ENCODE data around the gene EXOC6. TPM values are rescaled to one million over a fixed set of nuclear protein-coding genes. Genes with fewer than 3 reads are reported as not detected.

EXOC6 gene
- total RNA-seq, 1 donor from 2014 or later, result 25.6 TPM

DNA sequence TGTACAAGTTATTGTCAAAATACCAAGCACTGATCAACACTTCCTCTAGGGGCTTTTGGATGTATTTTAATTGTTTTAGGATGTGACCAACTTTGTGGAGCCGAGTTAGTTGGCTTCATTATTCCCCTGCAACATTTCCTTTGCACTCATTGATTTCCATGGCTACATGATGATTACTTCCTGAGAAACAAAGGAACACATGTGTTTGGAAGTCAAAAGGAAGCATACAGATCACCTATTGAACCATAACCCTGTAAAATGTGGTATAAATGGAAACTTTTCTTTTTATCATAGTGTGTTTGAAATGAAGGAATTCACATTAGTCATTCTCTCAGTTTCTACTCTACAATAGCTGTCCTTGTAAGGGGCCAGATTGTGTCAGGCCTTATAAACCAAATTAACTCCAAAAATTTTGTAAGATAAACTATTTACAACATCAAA, 32.2 kb upstream of the EXOC6 start:
- no peak overlapping the region for H3K9ac ChIP-seq
- H3K27me3 ChIP-seq, result no peaks in the 10 kb centered on the region
- no peaks in the 10 kb centered on the region for H3K9me3 Mint-ChIP-seq
- no peak overlapping the region for H3K4me3 Mint-ChIP-seq
- no peak for DNase-seq (ENCODE audit: low spot score)
- no peaks in the 10 kb centered on the region for H3K9me3 ChIP-seq (ENCODE audit: low read depth)
- peaks cover 30% of the 10 kb centered on the region for H3K4me1 ChIP-seq
- peaks cover 15% of the 10 kb centered on the region for H3K4me1 Mint-ChIP-seq
- no peak overlapping the region for H3K4me3 ChIP-seq
- TF ChIP-seq EZH2 (IDR thresholded peaks at IDR 0.05) (no peak), EZH2phosphoT487 (IDR thresholded peaks at IDR 0.05) (no peak)
- TF ChIP-seq, protein P1, sequence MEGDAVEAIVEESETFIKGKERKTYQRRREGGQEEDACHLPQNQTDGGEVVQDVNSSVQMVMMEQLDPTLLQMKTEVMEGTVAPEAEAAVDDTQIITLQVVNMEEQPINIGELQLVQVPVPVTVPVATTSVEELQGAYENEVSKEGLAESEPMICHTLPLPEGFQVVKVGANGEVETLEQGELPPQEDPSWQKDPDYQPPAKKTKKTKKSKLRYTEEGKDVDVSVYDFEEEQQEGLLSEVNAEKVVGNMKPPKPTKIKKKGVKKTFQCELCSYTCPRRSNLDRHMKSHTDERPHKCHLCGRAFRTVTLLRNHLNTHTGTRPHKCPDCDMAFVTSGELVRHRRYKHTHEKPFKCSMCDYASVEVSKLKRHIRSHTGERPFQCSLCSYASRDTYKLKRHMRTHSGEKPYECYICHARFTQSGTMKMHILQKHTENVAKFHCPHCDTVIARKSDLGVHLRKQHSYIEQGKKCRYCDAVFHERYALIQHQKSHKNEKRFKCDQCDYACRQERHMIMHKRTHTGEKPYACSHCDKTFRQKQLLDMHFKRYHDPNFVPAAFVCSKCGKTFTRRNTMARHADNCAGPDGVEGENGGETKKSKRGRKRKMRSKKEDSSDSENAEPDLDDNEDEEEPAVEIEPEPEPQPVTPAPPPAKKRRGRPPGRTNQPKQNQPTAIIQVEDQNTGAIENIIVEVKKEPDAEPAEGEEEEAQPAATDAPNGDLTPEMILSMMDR (IDR thresholded peaks at IDR 0.05), result no peak
- no peak overlapping the region for H2AFZ ChIP-seq (replicated peaks)
- H3K27me3 Mint-ChIP-seq (ENCODE audit: insufficient read depth, low read depth), result no peaks in the 10 kb centered on the region
- H3K36me3 ChIP-seq, result no peaks in the 10 kb centered on the region
- no peaks in the 10 kb centered on the region for H4K20me1 ChIP-seq (ENCODE audit: low read depth)
- no peak overlapping the region for H3K4me2 ChIP-seq
- H3K27ac ChIP-seq, result no peak overlapping the region
- H3K27ac Mint-ChIP-seq, result no peak overlapping the region
- H3K36me3 Mint-ChIP-seq, result no peaks in the 10 kb centered on the region
- no peaks in the 10 kb centered on the region for H3K79me2 ChIP-seq (ENCODE audit: low read depth)
- H3F3A ChIP-seq (ENCODE audit: low read depth), result peaks cover 17% of the 10 kb centered on the region

DNA sequence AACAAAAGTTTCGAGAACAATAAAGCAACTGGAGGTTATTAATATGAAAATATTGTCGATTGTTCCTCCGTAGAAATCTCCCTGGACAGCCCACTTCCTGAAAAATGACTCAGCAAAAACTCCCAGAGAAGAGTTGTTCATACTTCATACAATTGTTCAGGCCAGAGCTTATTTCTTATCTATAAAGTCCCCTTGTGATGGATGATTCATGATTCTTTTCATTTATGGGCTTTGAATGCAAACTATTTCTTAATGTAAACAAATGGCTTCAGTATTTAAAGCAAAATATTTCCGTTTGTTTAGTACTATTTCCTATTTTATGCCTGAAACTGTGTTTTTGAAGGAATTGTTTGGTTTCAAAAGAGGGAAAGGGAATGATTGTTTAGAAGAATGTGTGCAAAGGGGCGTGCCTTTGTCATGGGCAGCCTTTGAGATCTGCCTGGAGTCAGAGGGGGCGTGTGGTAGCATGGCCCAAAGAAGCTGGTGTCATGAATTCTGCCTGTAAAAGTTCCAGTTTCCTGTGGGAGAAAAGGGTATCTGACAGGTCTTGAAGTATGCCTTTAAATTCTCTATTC, 26.2 kb upstream of the EXOC6 start:
- no peaks in the 10 kb centered on the region for H3F3A ChIP-seq (ENCODE audit: low read depth)
- H3K36me3 ChIP-seq, result no peaks in the 10 kb centered on the region
- H3K27ac ChIP-seq, result no peak overlapping the region
- no peaks in the 10 kb centered on the region for H3K27me3 ChIP-seq
- Mint-ChIP-seq H3K27ac (no peak overlapping the region), H3K4me1 (peaks cover 5% of the 10 kb centered on the region), H3K36me3 (no peaks in the 10 kb centered on the region), H3K27me3 (ENCODE audit: insufficient read depth, low read depth) (peaks cover 3% of the 10 kb centered on the region), H3K9me3 (peaks cover 2% of the 10 kb centered on the region), H3K4me3 (no peak overlapping the region)
- no peaks in the 10 kb centered on the region for H4K20me1 ChIP-seq (ENCODE audit: low read depth)
- TF ChIP-seq, protein P1 (IDR thresholded peaks at IDR 0.05), result no peak
- TF ChIP-seq EZH2phosphoT487 (IDR thresholded peaks at IDR 0.05) (no peak), EZH2 (IDR thresholded peaks at IDR 0.05) (no peak)
- no peak overlapping the region for H2AFZ ChIP-seq (replicated peaks)
- no peaks in the 10 kb centered on the region for H3K9me3 ChIP-seq (ENCODE audit: low read depth)
- no peak overlapping the region for H3K4me3 ChIP-seq
- no peaks in the 10 kb centered on the region for H3K79me2 ChIP-seq (ENCODE audit: low read depth)
- H3K4me1 ChIP-seq, result no peaks in the 10 kb centered on the region
- H3K4me2 ChIP-seq, result no peak overlapping the region
- DNase-seq (ENCODE audit: low spot score), result no peak
- no peak overlapping the region for H3K9ac ChIP-seq

DNA sequence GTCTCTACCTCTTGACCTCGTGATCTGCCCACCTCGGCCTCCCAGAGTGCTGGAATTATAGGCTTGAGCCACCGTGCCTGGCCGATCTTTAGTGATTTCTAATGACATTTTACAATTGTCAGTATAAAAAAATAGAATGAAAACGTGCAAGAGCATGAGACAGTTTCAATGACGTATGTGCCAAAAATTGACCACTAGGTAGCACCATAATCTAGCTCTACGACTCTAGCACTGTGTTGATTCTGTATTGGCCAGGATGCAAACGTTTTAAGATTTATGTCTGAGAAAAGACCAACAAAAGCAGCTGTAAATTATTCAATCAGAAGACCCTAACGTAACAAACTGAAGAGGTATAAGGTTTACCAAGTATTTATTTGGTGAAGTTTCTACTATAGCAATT, 25.4 kb upstream of the EXOC6 start:
- H3K79me2 ChIP-seq (ENCODE audit: low read depth), result no peaks in the 10 kb centered on the region
- H3F3A ChIP-seq (ENCODE audit: low read depth), result no peaks in the 10 kb centered on the region
- no peak for TF ChIP-seq EZH2phosphoT487 (IDR thresholded peaks at IDR 0.05)
- TF ChIP-seq, protein P1 (IDR thresholded peaks at IDR 0.05), result peak; percentile 6
- no peak overlapping the region for H3K4me3 ChIP-seq
- no peaks in the 10 kb centered on the region for H4K20me1 ChIP-seq (ENCODE audit: low read depth)
- Mint-ChIP-seq H3K27me3 (ENCODE audit: insufficient read depth, low read depth) (peaks cover 5% of the 10 kb centered on the region), H3K36me3 (no peaks in the 10 kb centered on the region), H3K27ac (no peak overlapping the region), H3K9me3 (peaks cover 2% of the 10 kb centered on the region), H3K4me3 (no peak overlapping the region), H3K4me1 (peaks cover 5% of the 10 kb centered on the region)
- no peaks in the 10 kb centered on the region for H3K9me3 ChIP-seq (ENCODE audit: low read depth)
- no peaks in the 10 kb centered on the region for H3K27me3 ChIP-seq
- H3K27ac ChIP-seq, result no peak overlapping the region
- H2AFZ ChIP-seq (replicated peaks), result no peak overlapping the region
- H3K36me3 ChIP-seq, result no peaks in the 10 kb centered on the region
- no peaks in the 10 kb centered on the region for H3K4me1 ChIP-seq
- H3K9ac ChIP-seq, result no peak overlapping the region
- no peak for DNase-seq (ENCODE audit: low spot score)
- H3K4me2 ChIP-seq, result no peak overlapping the region
